Colonic mucosa (tissue), 4 donors: ENCODE data around the gene ALOX5AP. TPM values are rescaled to one million over a fixed set of nuclear protein-coding genes. Genes with fewer than 3 reads are reported as not detected.

Experiments
- DNase-seq: peaks from one replicate; pipeline ENCODE4 v3.0.0-alpha.2; 2020
- H3K27ac ChIP-seq: fragments of 200-600 bp; one replicate; pipeline ENCODE4 v1.8.0; 2021
- H3K27me3 ChIP-seq: fragments of 200-600 bp; one replicate; pipeline ENCODE4 v1.8.0; 2021
- H3K36me3 ChIP-seq: fragments of 200-600 bp; one replicate; pipeline ENCODE4 v1.8.0; 2021
- H3K4me1 ChIP-seq: fragments of 200-600 bp; one replicate; pipeline ENCODE4 v1.8.0; 2021; ENCODE audit warnings: mild to moderate bottlenecking
- H3K4me3 ChIP-seq: fragments of 200-600 bp; one replicate; pipeline ENCODE4 v1.8.0; 2021
- H3K9ac ChIP-seq, 2 donors: one replicate each; pipeline ENCODE4 v1.7.0; 2013; ENCODE audit warnings: control low read depth in 2 of 2, low read depth in 2 of 2, low read length in 2 of 2
- H3K9me3 ChIP-seq: fragments of 200-600 bp; one replicate; pipeline ENCODE4 v1.8.0; 2021
- intact Hi-C: fragments of 100-400 bp; cut with DNase I; formaldehyde crosslinking; loops from one replicate; pipeline ENCODE4 v1.14.1; 2022
- total RNA-seq, 2 donors: library from RNA; stranded (reverse); fragmentation: NEBNext Ultra II Directional in 1 of 2; extraction: Animal tissue kit (Norgen Biotek cat#: 25700) in 1 of 2; gene quantifications; one replicate each; pipeline ENCODE4 v1.2.1, GENCODE V29; 2021
- TF ChIP-seq, protein P1 (sequence below): fragments of 200-600 bp; IDR thresholded peaks from one replicate; pipeline ENCODE4 v1.8.0; 2022; ENCODE audit warnings: antibody characterized with exemption, mild to moderate bottlenecking
- donor health status: healthy.
- donor health status: DM: no; HTN: no; CAD: no.
- donor health status: DM: no; HTN: no; CAD: no.

The ALOX5AP gene
- total RNA-seq, 2 donors from 2014 or later: 5.0 to 5.1 TPM

GRCh38 chr13:30722361-30722760 lies 13.0 kb upstream of the ALOX5AP start:
- Histone ChIP-seq H3K4me3 (no peak overlapping the region), H3K9ac (no peak overlapping the region), H3K4me1 (no peaks in the 10 kb centered on the region), H3K9me3 (no peaks in the 10 kb centered on the region), H3K36me3 (no peaks in the 10 kb centered on the region), H3K27ac (no peak overlapping the region), H3K27me3 (no peaks in the 10 kb centered on the region)
- DNase-seq: no peak
- intact Hi-C loops: no loop called here
- TF ChIP-seq, protein P1, sequence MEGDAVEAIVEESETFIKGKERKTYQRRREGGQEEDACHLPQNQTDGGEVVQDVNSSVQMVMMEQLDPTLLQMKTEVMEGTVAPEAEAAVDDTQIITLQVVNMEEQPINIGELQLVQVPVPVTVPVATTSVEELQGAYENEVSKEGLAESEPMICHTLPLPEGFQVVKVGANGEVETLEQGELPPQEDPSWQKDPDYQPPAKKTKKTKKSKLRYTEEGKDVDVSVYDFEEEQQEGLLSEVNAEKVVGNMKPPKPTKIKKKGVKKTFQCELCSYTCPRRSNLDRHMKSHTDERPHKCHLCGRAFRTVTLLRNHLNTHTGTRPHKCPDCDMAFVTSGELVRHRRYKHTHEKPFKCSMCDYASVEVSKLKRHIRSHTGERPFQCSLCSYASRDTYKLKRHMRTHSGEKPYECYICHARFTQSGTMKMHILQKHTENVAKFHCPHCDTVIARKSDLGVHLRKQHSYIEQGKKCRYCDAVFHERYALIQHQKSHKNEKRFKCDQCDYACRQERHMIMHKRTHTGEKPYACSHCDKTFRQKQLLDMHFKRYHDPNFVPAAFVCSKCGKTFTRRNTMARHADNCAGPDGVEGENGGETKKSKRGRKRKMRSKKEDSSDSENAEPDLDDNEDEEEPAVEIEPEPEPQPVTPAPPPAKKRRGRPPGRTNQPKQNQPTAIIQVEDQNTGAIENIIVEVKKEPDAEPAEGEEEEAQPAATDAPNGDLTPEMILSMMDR: no peak

DNA sequence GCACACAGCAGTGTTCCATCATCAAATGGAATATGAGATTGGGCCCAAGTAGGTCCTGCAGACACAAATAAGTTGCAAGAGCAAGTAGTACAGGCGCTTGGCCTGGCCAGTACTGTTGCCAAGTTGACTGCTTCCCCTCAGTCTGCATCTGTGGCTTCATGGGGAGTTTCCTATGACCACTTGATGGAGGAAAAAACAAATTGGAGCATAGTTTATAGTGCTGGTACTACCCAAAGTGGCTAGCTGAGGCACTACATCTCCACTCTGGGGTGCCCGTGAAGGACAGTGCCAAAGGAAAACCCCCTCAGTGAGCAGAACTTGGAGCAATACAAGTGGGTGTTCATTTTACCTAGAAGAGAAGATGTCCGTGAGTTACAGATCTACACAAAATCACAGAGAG lies 10.6 kb upstream of the ALOX5AP start:
- no peak for DNase-seq
- no peaks in the 10 kb centered on the region for H3K4me1 ChIP-seq
- no peaks in the 10 kb centered on the region for H3K9me3 ChIP-seq
- no peak overlapping the region for H3K9ac ChIP-seq
- no peak overlapping the region for H3K4me3 ChIP-seq
- TF ChIP-seq, protein P1: no peak
- no peaks in the 10 kb centered on the region for H3K36me3 ChIP-seq
- intact Hi-C loops: no loop called here
- H3K27me3 ChIP-seq: no peaks in the 10 kb centered on the region
- H3K27ac ChIP-seq: no peak overlapping the region

GRCh38 chr13:30725326-30726085 lies 9.8 kb upstream of the ALOX5AP start:
- intact Hi-C loops: no loop called here
- no peaks in the 10 kb centered on the region for H3K27me3 ChIP-seq
- no peak overlapping the region for H3K27ac ChIP-seq
- no peak overlapping the region for H3K4me3 ChIP-seq
- H3K4me1 ChIP-seq: no peaks in the 10 kb centered on the region
- H3K9me3 ChIP-seq: no peaks in the 10 kb centered on the region
- no peak overlapping the region for H3K9ac ChIP-seq
- H3K36me3 ChIP-seq: no peaks in the 10 kb centered on the region
- TF ChIP-seq, protein P1: no peak
- no peak for DNase-seq

- no peaks in the 10 kb centered on the region for H3K4me1 ChIP-seq
- H3K9me3 ChIP-seq: no peaks in the 10 kb centered on the region
- H3K4me3 ChIP-seq: no peak overlapping the region
- H3K9ac ChIP-seq: no peak overlapping the region
- H3K36me3 ChIP-seq: no peaks in the 10 kb centered on the region
- no peaks in the 10 kb centered on the region for H3K27me3 ChIP-seq
- intact Hi-C loops: no loop called here
- H3K27ac ChIP-seq: no peak overlapping the region
- TF ChIP-seq, protein P1: no peak
- DNase-seq: no peak
These were observed 9.2 kb upstream of the ALOX5AP start for GRCh38 chr13:30726192-30726591.

GRCh38 chr13:30727491-30728355 lies 7.6 kb upstream of the ALOX5AP start:
- intact Hi-C loops: no loop called here
- H3K9ac ChIP-seq: no peak overlapping the region
- no peaks in the 10 kb centered on the region for H3K4me1 ChIP-seq
- H3K27ac ChIP-seq: no peak overlapping the region
- TF ChIP-seq, protein P1: no peak
- no peaks in the 10 kb centered on the region for H3K9me3 ChIP-seq
- H3K27me3 ChIP-seq: no peaks in the 10 kb centered on the region
- H3K4me3 ChIP-seq: no peak overlapping the region
- H3K36me3 ChIP-seq: no peaks in the 10 kb centered on the region
- DNase-seq: no peak
